Measurements from ENCODE around the gene LRMDA.

LRMDA gene

DNA sequence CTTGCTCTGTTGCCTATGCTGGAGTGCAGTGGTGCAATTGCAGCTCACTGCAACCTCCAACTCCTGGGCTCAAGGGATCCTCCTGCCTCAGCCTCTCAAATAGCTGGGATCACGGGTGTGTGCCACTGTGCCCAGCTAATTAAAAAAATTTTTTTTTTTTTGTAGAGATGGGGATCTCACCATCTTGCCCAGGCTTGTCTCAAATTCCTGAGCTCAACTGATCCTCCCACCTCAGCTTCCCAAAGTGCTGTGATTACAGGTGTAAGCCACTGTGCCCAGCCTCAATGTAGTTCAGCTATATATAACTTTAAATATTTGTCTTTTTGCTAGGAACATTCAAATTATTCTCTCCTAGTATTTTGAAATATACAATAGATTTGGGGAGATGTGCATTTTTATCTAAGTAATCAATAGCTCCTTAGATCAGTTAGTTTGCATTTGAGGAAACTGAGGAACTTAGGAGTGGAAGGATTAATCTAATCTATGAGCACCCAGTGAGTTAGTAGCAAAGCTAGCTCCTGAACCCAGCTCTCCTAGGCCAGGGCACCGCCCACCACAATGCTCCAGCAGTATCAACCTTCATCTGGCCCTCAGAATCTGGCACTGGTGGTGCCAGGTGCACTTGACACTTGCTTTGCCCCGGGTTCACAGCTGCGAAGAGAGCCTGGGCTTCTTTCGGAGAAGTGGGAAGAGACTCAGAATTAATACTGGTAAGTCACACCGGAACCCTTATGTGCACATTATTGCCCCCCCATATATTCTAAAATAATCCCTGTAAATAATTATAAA is 5.9 kb upstream of the LRMDA start:
- no peak for DNase-seq (ENCODE audit: low read depth in 2 of 2)

DNA sequence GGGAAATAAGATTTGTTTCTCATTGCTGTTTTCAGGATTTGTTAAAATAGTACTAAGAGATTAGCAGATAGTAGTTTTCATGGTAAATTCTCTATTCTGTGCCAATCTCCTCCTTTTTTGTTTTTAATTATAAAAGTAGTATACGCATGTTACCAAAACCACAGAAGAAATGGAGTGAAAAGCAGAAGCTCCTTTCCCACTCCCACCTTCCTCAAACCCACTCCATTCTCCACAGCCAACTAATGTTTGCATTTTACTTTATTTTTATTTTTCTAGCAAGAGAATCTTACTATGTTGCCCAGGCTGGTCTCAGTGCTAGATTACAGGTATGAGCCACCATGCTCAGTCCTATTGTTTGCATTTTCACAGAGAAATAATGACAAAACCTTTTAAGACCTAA is 4.5 kb upstream of the LRMDA start:
- DNase-seq (ENCODE audit: low read depth in 2 of 2): no peak

DNA sequence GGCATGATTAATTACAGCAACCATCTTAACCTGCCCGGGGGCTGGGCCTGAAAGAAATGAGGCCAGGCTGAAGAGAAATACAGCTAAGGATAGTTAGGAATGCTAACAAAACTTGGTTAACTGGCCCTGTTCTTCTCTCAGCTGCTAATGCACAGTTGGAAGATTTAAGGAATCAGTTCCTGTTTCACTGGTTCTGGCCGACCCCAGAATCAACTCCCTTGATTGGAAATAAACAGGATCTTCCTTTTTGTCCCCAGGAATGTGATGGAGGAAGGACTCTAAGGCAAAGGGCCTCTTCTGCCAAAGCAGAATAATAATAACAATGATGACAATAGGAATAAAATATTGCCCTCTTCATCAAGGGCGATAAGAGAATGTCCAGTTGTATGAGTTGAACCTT is 3.5 kb upstream of the LRMDA start:
- no peak for DNase-seq (ENCODE audit: low read depth in 2 of 2)

DNA sequence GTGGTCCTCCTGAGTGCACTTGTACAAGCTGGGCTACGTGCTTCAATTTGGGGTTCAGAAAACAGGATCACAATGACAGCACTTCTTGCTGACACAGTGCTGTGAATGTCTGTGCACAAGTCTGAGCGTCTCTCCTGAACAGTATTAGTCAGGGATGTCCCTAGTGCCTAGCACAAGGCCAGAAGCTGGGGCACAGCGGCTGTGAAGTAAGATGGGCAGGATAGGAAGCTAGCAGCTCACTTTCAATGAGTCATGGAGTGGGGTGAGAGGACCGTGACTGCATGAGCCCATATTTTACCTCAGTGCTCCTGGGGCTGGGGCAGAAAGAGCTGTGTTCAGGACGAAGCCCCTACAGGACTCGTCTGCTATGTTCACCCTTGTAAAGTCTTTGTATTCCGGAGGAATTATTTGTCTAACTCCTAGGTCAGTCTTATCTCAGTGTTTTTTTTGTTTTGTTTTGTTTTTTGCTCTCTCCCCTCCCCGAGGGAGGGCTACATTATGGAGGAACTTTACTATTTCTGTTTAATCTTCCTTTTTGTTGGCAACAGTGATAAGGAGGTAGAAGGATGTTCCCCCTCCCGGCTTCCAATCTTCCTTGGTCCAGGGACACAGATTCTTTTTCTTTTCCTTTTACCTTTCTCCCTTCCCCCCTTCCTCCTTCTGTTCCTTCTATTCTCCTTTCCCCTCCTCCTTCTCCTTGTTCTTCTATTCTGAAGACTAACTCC is 2.8 kb upstream of the LRMDA start:
- DNase-seq (ENCODE audit: low read depth in 2 of 2): no peak

DNA sequence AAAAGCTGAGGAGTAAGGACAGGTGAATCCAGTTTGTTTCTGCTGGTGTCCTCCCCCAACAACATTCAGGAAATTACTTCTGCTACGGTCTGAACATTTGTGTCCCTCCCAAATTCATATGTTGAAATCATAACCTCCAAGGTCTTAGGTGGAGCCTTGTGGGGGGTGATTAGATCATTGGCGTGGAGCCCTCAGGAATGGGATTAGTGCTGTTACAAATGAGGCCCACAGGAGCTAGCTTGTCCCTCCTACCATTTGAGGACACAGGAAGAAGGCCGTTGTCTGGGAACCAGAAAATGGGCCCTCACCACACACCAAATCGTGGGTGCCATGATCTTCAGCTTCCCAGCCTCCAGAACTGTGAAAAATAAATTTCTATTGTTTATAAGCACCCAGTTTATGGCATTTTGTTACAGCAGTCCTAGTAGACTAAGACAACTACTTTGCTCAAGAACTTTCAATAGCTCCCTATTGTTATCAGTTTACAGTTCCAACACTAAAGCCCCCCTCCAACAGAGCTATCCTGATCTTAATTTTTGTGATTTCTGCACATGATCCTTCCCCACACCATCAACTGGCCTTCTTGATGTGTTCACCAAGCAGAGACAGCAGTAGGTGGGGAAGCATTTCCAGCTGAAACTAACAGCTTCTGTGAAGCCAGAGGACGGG is 2.1 kb upstream of the LRMDA start:
- DNase-seq (ENCODE audit: low read depth in 2 of 2): no peak

DNA sequence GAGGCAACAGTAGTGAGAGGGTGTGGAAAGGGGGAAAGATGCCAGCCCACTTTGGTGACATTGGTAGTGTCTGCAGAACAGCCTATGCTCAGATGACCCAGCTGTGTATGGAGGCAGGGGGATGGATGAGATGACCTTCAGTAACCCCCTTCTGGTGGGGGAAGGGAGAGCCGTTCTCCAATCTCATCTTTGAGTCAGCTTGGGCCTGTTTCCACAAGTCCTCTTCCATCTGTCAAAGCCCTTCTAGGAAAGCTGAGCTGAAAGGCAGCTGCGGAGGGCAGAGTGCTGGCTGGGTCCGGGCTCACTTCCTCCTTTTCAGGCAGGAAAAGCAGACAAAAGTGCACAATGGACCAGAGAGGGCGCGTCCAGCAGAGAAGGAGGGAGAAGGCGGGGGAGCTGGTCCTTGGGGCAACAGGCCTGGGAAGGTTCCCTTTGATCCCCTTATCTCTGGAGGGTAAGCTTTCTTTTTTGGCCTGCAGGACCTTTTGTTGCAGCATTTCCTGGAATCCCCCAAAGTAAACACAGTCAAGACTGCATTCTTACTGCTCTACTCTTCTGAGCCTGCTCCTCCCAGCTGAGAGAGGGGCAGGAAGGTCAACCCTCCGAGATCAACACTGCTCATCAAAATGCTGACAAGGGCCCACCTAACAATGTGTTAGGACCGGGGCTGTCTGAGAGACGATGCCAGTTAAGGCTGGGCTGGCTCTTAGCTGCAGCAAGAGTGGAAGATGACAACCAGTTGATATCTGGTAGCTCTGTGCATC is 1.2 kb upstream of the LRMDA start:
- DNase-seq (ENCODE audit: low read depth in 2 of 2): no peak

DNA sequence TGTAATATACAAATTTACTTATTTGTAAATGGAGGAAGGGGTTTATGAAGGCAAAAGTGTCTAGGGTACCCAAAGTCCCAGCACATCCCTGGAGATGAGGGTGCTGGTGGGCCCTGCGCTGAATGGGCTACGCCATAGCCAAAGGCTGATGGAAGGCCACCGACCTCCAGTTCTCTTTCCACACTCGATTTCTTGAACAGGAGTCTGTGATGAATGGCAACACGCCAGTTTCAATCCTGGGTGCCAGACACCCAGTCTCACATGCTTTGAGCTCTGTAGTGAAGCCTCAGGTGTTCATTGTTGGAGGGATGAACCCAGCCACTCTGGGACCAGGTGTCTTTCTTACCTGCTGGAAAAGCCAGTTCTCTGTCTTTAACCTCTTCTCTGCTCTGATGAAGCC is 752 bp downstream of the LRMDA start:
- no peak for DNase-seq (ENCODE audit: low read depth in 2 of 2)

DNA sequence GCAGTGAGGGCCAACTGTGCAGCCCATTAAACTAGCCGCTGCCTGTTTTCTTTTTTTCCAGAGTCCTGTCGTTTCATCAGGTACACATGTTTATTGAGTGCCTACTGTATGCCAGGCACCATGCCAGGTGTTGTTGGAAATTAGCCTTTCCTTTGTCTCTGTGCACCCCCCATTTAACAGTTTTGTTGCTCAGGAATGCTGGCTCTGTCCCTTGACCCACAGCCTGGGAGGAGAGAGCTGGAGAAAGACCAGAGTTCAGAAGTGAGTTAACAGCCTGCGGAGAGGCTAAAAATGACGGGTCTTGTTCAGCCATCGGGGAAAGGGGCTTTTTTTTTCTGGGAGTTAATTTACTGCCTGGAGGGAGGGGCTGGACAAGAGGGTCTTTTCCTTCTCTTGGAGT is 1.3 kb downstream of the LRMDA start:
- DNase-seq (ENCODE audit: low read depth in 2 of 2): no peak

DNA sequence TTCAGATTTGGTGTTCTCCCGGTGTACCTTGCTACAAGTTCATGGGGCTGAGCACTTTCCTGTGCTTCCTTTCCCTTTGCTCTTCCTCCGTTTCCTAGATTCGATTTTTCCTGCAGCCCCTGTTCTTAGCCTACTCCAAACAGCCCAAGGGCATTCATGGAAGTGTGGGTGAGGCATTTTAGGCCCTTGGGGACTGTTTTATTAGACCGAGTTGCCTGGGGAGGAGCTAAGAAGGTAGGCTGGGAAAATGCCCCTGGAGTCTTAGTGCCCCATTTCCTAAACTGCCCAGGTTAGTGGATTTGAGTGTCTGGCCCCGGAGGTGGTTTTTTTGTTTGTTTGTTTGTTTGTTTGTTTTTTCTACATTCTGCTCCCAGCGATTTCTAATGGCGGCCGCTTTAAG is 1.8 kb downstream of the LRMDA start:
- no peak for DNase-seq (ENCODE audit: low read depth in 2 of 2)

DNA sequence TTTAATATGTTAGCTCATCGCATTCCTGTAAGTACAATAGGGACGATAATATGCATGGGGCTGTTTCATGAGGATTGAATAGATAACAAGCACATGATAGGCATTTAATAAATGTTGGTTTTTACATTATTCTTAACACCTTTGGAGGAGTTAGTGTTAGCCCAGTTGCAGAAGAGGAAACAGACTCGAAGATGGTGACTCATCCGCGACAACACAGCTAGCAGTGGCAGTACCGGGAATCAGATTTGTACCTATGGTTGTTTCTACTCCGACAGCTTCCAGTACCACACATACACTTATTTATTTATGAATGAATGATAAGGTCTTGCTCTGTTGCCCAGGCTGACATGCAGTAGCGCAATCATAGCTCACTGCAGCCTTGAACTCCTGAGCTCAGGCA is 2.9 kb downstream of the LRMDA start:
- DNase-seq (ENCODE audit: low read depth in 2 of 2): no peak

DNA sequence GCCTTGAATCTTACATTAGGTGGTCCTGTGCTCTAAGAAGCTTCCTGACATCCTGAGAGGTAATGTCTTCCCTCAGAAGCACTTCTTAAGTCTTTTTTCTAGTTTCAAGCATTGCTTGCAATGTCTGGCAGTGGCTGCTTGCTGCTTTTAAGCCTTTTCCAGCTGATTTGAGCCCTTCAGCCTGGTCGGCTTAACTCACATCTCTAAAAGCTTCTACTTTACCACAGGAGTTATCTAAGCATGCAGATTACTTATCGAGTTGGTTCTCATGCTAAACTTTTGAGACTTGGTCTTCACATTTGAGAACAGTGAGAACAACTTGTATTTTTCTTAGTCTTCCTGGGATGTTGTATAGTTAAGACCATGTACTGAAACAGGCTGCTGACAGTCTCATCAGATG is 3.9 kb downstream of the LRMDA start:
- DNase-seq (ENCODE audit: low read depth in 2 of 2): no peak

DNA sequence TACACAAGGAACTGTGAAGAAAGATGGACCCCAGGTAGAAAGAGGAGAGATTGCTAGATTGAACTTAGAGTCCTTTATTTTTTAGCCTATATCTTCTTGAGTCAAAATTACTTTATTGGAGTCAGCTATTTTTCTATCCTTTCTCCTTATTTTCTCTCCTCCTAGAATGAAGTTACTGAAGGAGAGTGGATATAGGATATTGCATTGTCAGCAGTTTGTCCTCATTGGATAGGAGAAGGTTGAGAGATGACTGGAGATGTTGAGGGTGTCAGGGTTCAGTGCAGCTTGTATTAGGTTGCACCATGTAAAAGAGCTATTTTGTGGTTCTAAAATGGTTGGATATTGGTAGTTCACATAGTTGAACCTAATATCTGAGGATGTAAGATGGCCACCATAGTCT is 5.5 kb downstream of the LRMDA start:
- no peak for DNase-seq (ENCODE audit: low read depth in 2 of 2)

DNA sequence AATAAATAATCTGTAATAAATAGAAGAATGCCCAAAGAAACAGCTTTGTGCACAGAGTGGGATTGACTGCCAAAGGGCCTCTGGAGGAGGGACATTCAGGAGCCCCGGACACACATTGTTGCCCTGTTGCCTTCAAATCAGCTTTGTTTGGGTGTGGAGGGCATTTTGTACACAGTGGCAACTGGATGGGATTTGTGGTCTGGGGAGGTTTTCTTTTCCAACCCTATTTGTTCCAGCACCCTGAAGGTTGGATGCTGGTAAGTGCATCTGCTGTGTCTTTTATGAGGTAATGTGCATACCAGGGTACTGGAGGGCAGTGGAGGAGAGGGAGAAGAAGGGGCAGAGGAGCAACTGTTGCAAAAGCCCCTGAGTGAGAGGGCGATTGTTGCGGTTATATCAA is 6.3 kb downstream of the LRMDA start:
- no peak for DNase-seq (ENCODE audit: low read depth in 2 of 2)

DNA sequence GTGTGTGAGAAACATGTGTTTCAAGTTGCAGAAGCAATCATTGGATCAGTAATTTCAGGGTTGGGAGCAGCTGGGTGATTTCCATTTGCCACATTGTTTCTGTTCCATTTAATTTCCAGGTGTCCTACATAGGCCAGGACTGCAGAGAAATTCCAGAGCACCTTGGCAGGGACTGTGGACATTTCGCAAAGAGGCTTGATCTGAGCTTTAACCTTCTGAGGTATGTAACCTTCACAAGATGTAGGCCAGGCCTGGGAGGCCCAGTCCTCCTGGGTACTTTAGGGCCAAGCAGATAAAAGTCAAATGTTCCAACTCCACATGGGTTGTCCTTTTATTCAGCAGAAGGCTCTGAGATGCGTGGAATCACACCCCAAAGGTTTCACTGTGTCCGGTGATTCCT is 6.9 kb downstream of the LRMDA start:
- DNase-seq (ENCODE audit: low read depth in 2 of 2): no peak

DNA sequence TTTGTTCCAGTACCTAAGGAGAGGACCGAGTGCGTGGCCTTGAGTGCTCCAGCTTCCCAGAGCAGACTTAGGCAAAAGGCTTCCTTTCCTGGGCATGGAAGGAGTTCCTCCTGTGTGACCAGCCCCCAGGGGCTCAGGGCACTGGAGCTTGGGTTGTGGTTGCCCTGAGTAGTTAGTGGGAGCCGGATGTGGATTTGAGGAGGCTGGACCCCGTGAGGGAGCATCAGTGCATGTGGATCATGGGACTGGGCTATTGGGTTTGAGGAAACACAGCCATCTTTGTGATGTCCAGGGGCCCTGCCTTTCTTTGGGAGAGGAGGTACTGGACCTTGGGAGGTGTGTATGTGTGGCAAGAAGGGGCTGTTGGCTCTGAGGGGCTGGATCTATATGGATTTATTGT is 8.4 kb downstream of the LRMDA start:
- no peak for DNase-seq (ENCODE audit: low read depth in 2 of 2)

DNA sequence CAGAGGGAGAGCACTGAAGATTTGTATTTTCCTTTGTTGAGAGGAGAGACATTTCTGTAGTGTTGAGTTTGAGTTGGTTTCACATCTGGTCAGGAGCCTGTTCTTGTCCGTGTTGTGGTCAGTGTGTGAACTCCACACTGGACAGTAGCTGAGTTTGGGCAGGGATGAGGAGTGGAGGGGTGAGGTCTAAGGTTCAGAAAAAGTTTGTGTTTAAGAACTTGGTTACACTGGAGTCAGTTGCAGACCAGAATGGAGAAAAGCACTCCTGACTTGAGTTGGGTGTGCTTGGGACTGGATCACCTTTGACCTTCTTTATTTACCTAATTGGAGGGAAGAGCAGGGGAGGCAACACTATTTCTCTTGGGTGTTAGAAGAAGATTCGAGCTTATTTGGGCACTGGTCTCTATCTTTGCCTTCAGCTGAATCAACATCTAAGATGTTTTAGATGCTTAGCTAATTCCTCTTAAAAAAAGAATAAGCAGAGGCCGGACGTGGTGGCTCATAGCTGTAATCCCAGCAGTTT is 8.9 kb downstream of the LRMDA start:
- DNase-seq (ENCODE audit: low read depth in 2 of 2): no peak

DNA sequence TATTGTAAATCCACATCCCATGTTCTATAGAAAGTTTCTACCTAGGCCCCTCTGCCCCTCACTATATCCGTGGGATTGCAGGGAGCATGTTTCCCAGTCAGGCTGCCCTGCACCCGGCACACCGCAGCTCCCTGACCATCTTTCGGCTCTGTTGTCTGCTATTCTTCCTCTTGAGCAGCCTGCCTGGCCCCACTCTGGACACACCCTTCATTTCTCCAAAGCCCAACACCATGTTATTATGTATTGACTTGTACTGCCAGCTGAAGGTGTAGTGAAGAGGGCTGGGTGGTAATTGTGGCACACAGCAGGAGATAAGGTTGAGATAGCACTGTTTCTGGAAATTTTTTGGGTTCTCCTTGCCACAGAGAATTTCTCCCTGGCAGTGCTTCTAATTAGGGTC is 9.8 kb downstream of the LRMDA start:
- no peak for DNase-seq (ENCODE audit: low read depth in 2 of 2)

DNA sequence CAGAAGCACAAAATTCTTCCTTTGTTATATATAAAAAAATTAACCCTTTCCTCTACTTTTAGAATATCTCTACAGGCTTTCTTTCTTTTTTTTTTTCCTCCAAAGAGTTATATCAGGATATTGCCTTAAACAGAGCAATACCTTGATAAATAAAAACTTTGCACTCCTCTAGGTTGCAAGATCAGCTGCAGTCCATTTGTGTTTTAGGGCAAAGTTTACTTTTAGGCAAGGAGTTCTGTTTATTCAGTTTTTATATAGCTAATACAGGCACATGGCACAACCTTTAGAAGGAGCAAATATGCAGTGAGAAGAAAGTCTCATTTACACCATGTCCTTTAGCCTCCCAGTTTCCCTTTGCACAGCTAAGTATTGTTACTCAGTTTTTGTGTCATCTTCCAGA is 10.3 kb downstream of the LRMDA start:
- no peak for DNase-seq (ENCODE audit: low read depth in 2 of 2)

DNA sequence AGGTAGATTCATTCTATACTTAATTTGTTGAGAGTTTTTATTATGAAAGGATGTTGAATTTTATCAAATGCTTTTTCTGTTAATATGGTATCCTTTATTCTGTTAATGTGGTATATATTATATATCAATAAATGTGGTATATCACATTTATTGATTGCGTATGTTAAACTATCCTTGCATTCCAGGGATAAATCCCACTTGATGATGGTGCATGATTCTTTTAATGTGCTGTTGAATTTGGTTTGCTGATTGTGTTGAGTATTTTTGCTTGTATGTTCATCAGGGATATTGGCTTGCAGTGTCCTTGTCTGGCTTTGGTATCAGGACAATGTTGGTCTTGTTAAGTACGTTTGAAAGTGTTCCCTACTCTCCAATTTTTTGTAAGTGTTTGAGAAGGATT is 11.9 kb downstream of the LRMDA start:
- DNase-seq (ENCODE audit: low read depth in 2 of 2): no peak

DNA sequence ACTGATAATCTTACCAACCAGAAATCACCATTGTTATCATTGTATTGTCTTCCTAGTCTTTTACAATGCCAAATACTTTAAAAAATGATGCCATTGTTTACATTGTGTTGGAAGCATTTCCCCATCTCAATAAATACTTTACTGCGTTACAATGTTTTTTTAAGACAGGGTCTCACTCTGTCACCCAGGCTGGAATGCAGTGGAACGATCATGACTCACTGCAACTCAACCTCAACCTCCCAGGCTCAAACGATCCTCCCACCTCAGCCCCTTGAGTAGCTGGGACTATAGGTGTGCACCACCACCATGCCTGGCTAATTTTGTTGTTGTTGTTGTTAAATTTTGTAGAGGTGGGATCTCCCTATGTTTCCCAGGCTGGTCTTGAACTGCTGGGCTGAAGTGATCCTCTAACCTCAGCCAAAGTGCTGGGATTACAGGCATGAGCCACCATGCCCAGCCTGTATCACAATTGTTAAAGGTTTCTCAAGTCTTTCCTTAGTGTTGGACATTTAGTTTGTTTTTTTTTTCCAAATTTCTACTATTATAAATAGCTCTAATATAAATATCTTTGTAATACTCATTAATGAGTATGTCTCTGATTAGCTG is 13.5 kb downstream of the LRMDA start:
- DNase-seq (ENCODE audit: low read depth in 2 of 2): no peak

DNA sequence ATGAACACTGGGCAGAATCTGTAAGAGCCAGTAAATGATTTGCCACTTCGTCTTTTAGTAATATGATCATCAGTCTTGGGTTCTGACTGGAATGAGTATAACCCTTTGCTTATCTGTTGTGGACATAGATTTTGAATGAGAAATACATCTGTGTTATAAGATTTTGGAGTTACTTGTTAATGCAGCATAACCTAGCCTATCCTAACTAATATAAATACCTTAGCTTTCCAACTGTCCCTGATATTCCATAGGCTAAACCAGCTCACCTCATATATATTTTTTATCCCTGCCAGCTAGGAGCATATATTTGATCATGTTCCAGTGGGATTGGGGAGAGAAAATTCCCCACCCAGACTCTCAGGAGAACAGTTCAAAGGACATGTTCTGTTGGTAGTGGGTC is 15.1 kb downstream of the LRMDA start:
- no peak for DNase-seq (ENCODE audit: low read depth in 2 of 2)

DNA sequence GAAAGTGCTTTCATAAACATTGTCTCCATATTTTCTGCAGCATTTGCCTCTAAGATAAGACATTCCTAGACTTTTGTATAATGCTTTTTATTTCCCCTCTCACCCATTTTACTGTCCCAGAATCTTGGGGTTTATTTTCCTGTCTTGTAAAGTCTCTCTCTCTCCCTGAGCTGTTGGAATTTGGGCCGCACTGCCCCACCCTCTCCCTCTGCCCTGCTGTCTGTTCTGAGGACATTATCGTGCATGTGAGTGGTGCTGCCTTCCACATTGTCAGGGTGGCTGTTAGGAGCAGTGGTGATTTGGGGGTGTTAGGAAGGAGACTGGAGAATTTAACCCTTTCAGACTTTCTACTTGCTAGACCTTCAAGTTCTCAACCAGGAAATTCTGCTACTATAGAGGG is 16.7 kb downstream of the LRMDA start:
- DNase-seq (ENCODE audit: low read depth in 2 of 2): no peak
